WTC11 (cell line): ENCODE measurements around the gene NUDCD3.

Source experiments
- ATF1 ChIP-seq: sonication (generic); formaldehyde crosslinking; IDR thresholded peaks from 2 replicates; pipeline ENCODE4 v1.8.1; 2023; ENCODE audit warnings: mild to moderate bottlenecking, moderate library complexity, missing genetic modification reagents
- CREB1 ChIP-seq: sonication (generic); formaldehyde crosslinking; IDR thresholded peaks from 2 replicates; pipeline ENCODE4 v1.8.0; 2023; ENCODE audit warnings: mild to moderate bottlenecking, missing genetic modification reagents
- ETV6 ChIP-seq: sonication (generic); formaldehyde crosslinking; IDR thresholded peaks from 2 replicates; pipeline ENCODE4 v1.8.1; 2022; ENCODE audit warnings: mild to moderate bottlenecking, missing genetic modification reagents
- JAZF1 ChIP-seq: fragments of 250-450 bp; sonication (Bioruptor Pico); IDR thresholded peaks from 2 replicates; pipeline ENCODE4 v1.9.0; 2021; ENCODE audit warnings: moderate library complexity, mild to moderate bottlenecking, inconsistent platforms
- TF ChIP-seq, protein P1 (sequence below): sonication (generic); formaldehyde crosslinking; IDR thresholded peaks from 2 replicates; pipeline ENCODE4 v1.8.1; 2023; ENCODE audit warnings: mild to moderate bottlenecking, missing genetic modification reagents
- TF ChIP-seq, protein P2 (sequence below): sonication (generic); formaldehyde crosslinking; IDR thresholded peaks from 2 replicates; pipeline ENCODE4 v1.8.0; 2022; ENCODE audit warnings: mild to moderate bottlenecking, missing genetic modification reagents
- TF ChIP-seq, protein P3 (sequence below): fragments of 200-600 bp; IDR thresholded peaks from 2 replicates; pipeline ENCODE4 v1.8.0; 2022; ENCODE audit warnings: antibody characterized with exemption
- TF ChIP-seq, protein P4 (sequence below): fragments of 250-450 bp; sonication (Bioruptor Pico); IDR thresholded peaks from 2 replicates; pipeline ENCODE4 v2.1.2; 2022; ENCODE audit warnings: mild to moderate bottlenecking, moderate library complexity
- TF ChIP-seq, protein P5 (sequence below): sonication (generic); formaldehyde crosslinking; IDR thresholded peaks from 2 replicates; pipeline ENCODE4 v1.8.0; 2022; ENCODE audit warnings: mild to moderate bottlenecking, missing genetic modification reagents
- TF ChIP-seq, protein P6 (sequence below): sonication (generic); formaldehyde crosslinking; IDR thresholded peaks from 2 replicates; pipeline ENCODE4 v1.8.0; 2022; ENCODE audit warnings: mild to moderate bottlenecking, missing genetic modification reagents
- TF ChIP-seq, protein P7 (sequence below): sonication (generic); formaldehyde crosslinking; IDR thresholded peaks from 2 replicates; pipeline ENCODE4 v1.8.1; 2023; ENCODE audit warnings: mild to moderate bottlenecking, missing genetic modification reagents

DNA sequence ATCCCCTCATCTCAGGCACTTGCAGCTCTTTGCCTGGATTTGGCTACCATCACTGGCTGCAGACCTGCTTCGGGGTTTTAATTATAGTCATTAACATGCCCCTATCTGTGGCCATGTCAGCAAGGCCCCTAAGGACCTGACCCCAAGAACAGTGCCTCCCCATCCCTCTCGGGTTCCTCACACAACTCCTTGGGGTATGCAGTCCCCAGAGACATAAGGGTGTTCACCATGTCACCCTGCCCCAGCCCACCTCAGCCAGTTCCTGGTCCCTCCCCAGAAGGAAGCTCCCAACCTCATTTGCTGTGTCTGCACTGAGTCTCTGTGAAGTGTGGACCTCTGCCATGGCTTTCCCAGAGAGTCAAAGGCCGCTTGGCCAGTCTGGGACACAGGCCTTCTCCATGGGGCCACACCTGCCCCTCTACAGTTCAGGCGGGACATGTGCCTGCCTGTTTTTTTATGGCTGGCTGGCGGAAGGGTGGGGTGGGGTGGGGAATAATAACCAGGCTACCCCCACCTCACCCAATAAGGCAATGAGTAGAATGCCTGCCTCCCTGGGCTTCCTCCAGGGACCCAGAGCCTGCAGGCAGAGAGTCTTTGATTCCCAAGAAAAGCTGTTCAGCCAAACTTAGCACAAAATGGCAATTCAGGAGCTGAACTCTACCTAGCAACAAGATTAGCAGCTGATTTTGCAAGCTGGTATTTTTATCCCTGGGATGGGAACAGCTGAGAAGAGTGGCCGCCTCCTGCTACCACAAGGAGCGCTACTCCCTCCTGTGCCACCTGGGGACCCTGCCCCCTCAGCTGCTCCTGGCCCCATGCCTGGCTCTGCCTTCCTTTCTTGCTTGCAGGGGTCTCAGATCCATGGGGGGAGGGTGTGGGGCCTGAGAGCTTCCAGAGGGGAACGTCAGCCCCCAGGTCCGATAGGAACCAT, 141.3 kb downstream of the NUDCD3 start:
- TF ChIP-seq ATF1 (no peak), JAZF1 (CRISPR knock-in tag) (no peak), ETV6 (no peak), CREB1 (no peak)
- TF ChIP-seq, protein P1, sequence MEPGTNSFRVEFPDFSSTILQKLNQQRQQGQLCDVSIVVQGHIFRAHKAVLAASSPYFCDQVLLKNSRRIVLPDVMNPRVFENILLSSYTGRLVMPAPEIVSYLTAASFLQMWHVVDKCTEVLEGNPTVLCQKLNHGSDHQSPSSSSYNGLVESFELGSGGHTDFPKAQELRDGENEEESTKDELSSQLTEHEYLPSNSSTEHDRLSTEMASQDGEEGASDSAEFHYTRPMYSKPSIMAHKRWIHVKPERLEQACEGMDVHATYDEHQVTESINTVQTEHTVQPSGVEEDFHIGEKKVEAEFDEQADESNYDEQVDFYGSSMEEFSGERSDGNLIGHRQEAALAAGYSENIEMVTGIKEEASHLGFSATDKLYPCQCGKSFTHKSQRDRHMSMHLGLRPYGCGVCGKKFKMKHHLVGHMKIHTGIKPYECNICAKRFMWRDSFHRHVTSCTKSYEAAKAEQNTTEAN = no peak
- TF ChIP-seq, protein P2, sequence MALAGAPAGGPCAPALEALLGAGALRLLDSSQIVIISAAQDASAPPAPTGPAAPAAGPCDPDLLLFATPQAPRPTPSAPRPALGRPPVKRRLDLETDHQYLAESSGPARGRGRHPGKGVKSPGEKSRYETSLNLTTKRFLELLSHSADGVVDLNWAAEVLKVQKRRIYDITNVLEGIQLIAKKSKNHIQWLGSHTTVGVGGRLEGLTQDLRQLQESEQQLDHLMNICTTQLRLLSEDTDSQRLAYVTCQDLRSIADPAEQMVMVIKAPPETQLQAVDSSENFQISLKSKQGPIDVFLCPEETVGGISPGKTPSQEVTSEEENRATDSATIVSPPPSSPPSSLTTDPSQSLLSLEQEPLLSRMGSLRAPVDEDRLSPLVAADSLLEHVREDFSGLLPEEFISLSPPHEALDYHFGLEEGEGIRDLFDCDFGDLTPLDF (CRISPR knock-in tag) = no peak
- TF ChIP-seq, protein P3, sequence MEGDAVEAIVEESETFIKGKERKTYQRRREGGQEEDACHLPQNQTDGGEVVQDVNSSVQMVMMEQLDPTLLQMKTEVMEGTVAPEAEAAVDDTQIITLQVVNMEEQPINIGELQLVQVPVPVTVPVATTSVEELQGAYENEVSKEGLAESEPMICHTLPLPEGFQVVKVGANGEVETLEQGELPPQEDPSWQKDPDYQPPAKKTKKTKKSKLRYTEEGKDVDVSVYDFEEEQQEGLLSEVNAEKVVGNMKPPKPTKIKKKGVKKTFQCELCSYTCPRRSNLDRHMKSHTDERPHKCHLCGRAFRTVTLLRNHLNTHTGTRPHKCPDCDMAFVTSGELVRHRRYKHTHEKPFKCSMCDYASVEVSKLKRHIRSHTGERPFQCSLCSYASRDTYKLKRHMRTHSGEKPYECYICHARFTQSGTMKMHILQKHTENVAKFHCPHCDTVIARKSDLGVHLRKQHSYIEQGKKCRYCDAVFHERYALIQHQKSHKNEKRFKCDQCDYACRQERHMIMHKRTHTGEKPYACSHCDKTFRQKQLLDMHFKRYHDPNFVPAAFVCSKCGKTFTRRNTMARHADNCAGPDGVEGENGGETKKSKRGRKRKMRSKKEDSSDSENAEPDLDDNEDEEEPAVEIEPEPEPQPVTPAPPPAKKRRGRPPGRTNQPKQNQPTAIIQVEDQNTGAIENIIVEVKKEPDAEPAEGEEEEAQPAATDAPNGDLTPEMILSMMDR = no peak
- TF ChIP-seq, protein P4, sequence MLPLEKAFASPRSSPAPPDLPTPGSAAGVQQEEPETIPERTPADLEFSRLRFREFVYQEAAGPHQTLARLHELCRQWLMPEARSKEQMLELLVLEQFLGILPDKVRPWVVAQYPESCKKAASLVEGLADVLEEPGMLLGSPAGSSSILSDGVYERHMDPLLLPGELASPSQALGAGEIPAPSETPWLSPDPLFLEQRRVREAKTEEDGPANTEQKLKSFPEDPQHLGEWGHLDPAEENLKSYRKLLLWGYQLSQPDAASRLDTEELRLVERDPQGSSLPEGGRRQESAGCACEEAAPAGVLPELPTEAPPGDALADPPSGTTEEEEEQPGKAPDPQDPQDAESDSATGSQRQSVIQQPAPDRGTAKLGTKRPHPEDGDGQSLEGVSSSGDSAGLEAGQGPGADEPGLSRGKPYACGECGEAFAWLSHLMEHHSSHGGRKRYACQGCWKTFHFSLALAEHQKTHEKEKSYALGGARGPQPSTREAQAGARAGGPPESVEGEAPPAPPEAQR (CRISPR knock-in tag) = no peak
- TF ChIP-seq, protein P5, sequence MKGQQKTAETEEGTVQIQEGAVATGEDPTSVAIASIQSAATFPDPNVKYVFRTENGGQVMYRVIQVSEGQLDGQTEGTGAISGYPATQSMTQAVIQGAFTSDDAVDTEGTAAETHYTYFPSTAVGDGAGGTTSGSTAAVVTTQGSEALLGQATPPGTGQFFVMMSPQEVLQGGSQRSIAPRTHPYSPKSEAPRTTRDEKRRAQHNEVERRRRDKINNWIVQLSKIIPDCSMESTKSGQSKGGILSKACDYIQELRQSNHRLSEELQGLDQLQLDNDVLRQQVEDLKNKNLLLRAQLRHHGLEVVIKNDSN (CRISPR knock-in tag) = no peak
- TF ChIP-seq, protein P6, sequence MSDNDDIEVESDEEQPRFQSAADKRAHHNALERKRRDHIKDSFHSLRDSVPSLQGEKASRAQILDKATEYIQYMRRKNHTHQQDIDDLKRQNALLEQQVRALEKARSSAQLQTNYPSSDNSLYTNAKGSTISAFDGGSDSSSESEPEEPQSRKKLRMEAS (CRISPR knock-in tag) = no peak
- TF ChIP-seq, protein P7, sequence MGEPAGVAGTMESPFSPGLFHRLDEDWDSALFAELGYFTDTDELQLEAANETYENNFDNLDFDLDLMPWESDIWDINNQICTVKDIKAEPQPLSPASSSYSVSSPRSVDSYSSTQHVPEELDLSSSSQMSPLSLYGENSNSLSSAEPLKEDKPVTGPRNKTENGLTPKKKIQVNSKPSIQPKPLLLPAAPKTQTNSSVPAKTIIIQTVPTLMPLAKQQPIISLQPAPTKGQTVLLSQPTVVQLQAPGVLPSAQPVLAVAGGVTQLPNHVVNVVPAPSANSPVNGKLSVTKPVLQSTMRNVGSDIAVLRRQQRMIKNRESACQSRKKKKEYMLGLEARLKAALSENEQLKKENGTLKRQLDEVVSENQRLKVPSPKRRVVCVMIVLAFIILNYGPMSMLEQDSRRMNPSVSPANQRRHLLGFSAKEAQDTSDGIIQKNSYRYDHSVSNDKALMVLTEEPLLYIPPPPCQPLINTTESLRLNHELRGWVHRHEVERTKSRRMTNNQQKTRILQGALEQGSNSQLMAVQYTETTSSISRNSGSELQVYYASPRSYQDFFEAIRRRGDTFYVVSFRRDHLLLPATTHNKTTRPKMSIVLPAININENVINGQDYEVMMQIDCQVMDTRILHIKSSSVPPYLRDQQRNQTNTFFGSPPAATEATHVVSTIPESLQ (CRISPR knock-in tag) = no peak
